Astrocyte of the cerebellum (primary cell): ENCODE measurements around the gene AKT1.

Source experiments
- DNase-seq: peaks from one replicate; pipeline ENCODE4 v3.0.0-alpha.2; 2011; ENCODE audit warnings: low read depth
- H3K4me3 ChIP-seq: 2 replicates; pipeline ENCODE4 v1.5.1; 2011; ENCODE audit warnings: mild to moderate bottlenecking, low read depth, low read length, moderate library complexity
- in situ Hi-C: cut with HindIII; loops from 2 replicates; pipeline ENCODE4 v1.10.0; 2017; ENCODE audit warnings: low sequenced_read_pairs
- TF ChIP-seq, protein P1 (sequence below): IDR thresholded peaks from 2 replicates; pipeline ENCODE4 v1.5.1; 2012; ENCODE audit warnings: low read length, low read depth, moderate library complexity, mild to moderate bottlenecking; ENCODE audit errors: missing control alignments

Gene AKT1

GRCh38 chr14:104744484-104744883, 51.1 kb downstream of the AKT1 start:
- in situ Hi-C loops, result no loop called here
- TF ChIP-seq, protein P1, sequence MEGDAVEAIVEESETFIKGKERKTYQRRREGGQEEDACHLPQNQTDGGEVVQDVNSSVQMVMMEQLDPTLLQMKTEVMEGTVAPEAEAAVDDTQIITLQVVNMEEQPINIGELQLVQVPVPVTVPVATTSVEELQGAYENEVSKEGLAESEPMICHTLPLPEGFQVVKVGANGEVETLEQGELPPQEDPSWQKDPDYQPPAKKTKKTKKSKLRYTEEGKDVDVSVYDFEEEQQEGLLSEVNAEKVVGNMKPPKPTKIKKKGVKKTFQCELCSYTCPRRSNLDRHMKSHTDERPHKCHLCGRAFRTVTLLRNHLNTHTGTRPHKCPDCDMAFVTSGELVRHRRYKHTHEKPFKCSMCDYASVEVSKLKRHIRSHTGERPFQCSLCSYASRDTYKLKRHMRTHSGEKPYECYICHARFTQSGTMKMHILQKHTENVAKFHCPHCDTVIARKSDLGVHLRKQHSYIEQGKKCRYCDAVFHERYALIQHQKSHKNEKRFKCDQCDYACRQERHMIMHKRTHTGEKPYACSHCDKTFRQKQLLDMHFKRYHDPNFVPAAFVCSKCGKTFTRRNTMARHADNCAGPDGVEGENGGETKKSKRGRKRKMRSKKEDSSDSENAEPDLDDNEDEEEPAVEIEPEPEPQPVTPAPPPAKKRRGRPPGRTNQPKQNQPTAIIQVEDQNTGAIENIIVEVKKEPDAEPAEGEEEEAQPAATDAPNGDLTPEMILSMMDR, result no peak
- H3K4me3 ChIP-seq, result no peak overlapping the region
- DNase-seq, result no peak

- in situ Hi-C loops, result no loop called here
- DNase-seq, result no peak
- H3K4me3 ChIP-seq, result no peak overlapping the region
- TF ChIP-seq, protein P1, result no peak
Measured at GRCh38 chr14:104743461-104744380, 51.8 kb downstream of the AKT1 start.

DNA sequence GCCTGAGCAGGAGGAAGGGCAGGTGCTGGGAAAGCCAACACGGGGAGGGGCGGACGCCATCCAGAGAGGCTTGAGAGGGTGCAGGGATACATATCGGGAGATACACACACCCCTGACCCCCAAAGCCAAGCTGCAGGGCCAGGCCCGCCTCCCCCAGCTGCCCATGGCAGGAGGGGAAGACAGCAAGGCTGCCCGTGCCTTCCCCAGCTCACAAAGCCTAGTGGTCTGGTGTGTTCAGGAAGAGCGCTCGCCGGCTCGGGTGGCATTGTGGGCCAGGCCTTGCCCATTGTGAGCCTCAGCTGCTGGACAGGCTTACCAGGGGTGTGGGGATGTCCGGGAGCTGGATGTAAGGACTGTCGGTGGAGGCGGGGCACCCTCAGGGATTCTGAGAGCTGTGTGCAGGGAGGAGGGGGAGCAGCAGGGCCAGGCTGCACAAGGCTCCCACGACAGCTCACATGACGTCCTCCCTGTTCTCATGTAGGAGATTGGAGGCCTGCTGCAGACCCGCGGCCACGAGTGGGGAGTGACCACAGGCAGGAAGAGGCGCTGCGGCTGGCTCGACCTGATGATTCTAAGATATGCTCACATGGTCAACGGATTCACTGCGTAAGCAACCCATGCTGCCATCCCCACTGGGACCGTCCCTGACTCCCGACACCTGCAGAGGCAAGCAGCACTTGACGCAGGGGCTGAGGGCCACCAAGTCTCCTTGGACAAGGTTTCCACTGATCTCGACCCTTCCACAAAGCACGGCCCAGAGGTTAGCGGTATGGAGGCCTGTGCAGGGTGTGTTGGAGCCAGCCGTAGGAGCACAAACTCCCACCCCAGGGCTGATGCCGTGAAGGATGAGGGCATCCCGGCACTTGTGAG, 52.7 kb downstream of the AKT1 start:
- DNase-seq, result no peak
- TF ChIP-seq, protein P1, result no peak
- H3K4me3 ChIP-seq, result no peak overlapping the region
- in situ Hi-C loops, result no loop called here

- in situ Hi-C loops, result no loop called here
- TF ChIP-seq, protein P1, result no peak
- no peak overlapping the region for H3K4me3 ChIP-seq
- DNase-seq, result no peak
Measured at GRCh38 chr14:104741803-104742251, 53.7 kb downstream of the AKT1 start.

DNA sequence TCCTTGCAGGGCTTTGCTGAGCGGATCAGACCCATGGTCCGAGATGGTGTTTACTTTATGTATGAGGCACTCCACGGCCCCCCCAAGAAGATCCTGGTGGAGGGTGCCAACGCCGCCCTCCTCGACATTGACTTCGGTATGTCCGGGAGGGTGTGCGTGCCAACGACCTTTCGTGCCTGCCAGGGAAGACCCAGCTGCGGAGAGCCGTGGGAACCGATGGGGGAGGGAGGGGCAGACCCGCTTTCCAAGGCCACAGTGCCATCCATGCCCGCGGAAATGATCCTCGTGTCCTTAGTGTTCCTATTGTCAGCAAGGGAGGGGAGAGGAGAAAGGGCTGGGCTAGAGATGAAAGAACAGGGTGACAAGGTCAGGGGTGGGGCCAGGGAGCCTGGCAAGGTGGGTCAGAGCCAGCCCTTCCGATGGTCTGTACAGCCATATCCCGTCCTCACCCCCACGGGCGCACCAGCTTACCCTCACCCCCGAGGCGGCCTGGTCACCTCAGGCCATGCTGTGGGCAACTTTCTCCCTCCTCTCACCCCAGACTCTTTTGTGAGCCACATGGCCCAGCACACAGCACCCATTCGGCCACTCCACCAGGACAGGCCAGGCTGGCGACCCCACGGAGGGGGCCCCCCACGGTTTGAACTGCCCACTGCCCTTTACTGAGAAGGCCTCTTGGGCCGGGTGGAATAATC, 54.3 kb downstream of the AKT1 start:
- no peak for DNase-seq
- TF ChIP-seq, protein P1, result no peak
- H3K4me3 ChIP-seq, result no peak overlapping the region
- in situ Hi-C loops, result no loop called here
